Heart right ventricle (tissue), 16 donors: Measurements from ENCODE around the gene ABCD3. TPM values are rescaled to one million over a fixed set of nuclear protein-coding genes. Genes with fewer than 3 reads are reported as not detected.
A peak's percentile ranks its signal among the peaks of the same experiment; 100 is the strongest.

Experiments used
- ATAC-seq, 8 donors: fragments of 200-7000 bp; cut with Tn5 transposase; one replicate each; pipeline ENCODE4 v1.9.1; 2020; ENCODE audit warnings: mild to moderate bottlenecking in 8 of 8, moderate library complexity in 8 of 8, moderate number of reproducible peaks in 1 of 8
- DNase-seq, 2 donors: peaks; one replicate each; pipeline ENCODE4 v3.0.0-alpha.2; 2020
- H3K27ac ChIP-seq, 10 donors: fragments of 200-600 bp; sonication (generic) in 2 of 10; one replicate each; pipeline versions ENCODE4 v1.5.0 to v1.8.0; 2020 to 2022; ENCODE audit warnings: mild to moderate bottlenecking in 3 of 10
- H3K27me3 ChIP-seq, 7 donors: fragments of 200-600 bp; one replicate each; pipeline ENCODE4 v1.8.0; 2021 to 2022; ENCODE audit warnings: mild to moderate bottlenecking in 2 of 7
- H3K36me3 ChIP-seq, 9 donors: fragments of 200-600 bp; sonication (generic) in 1 of 9; one replicate each; pipeline versions ENCODE4 v1.5.0 to v1.8.0; 2020 to 2022; ENCODE audit warnings: mild to moderate bottlenecking in 2 of 9
- H3K4me1 ChIP-seq, 9 donors: fragments of 200-600 bp; sonication (generic) in 1 of 9; one replicate each; pipeline versions ENCODE4 v1.5.0 to v1.8.0; 2020 to 2022; ENCODE audit warnings: mild to moderate bottlenecking in 4 of 9
- H3K4me3 ChIP-seq, 10 donors: fragments of 200-600 bp; sonication (generic) in 2 of 10; one replicate each; pipeline versions ENCODE4 v1.5.0 to v1.8.0; 2020 to 2022; ENCODE audit warnings: mild to moderate bottlenecking in 7 of 10, moderate library complexity in 2 of 10
- H3K9me3 ChIP-seq, 11 donors: fragments of 200-600 bp in 10 of 11; sonication (generic) in 2 of 11; one replicate each; pipeline versions ENCODE4 v1.5.0 to v1.8.0; 2013 to 2022; ENCODE audit warnings: mild to moderate bottlenecking in 2 of 11, control low read depth in 1 of 11, moderate library complexity in 1 of 11
- WGBS, 2 donors: extraction: QIAGEN DNeasy Blood & Tissue Kit; methylation state at CpG; one replicate each; pipeline ENCODE4 v1.1.7; 2013; ENCODE audit warnings: inconsistent platforms in 1 of 2; 5-methylcytosine and 5-hydroxymethylcytosine counted together
- intact Hi-C, 10 donors: fragments of 100-400 bp; cut with DNase I; formaldehyde crosslinking; loops; one replicate each; pipeline versions ENCODE4 v1.11.1 to v1.14.2; 2022
- polyA plus RNA-seq, 2 donors: library from polyadenylated mRNA; stranded (reverse); fragments of 200-250 nt; gene quantifications; one replicate each; pipeline ENCODE4 v1.2.3, GENCODE V29; 2013
- total RNA-seq, 10 donors: library from RNA; stranded (reverse); fragmentation: NEBNext Ultra II Directional in 3 of 10; extraction: Animal tissue kit (Norgen Biotek cat#: 25700) in 3 of 10; gene quantifications; one replicate each; pipeline versions ENCODE4 v1.2.1 to v1.2.4, GENCODE V29; 2021 to 2023
- TF ChIP-seq, protein P1 (sequence below), 9 donors: fragments of 200-600 bp; sonication (generic) in 2 of 9; IDR thresholded peaks; one replicate each; pipeline versions ENCODE4 v1.5.0 to v1.8.0; 2021 to 2022; ENCODE audit warnings: antibody characterized with exemption in 9 of 9, mild to moderate bottlenecking in 5 of 9, moderate library complexity in 1 of 9
- donor health status: Arrhythmogenic right ventricular cardiomyopathy.
- donor health status: ischemic (EF 13 %, LVEDD 7.1; RV severe dilation, severe dysfunction).
- donor health status: healthy with polysubstance abuse.
- donor health status: DM: no; HTN: yes; CAD: no.
- donor health status: DM: no; HTN: no; CAD: no.
- donor health status: ischemic (EF 25% LVEDD 6.9; RV normal size, moderate dysfunction).
- donor health status: ischemic (EF 25% LVEDD 5.7; RV mildly dilated, moderate dysfunction).
- donor health status: healthy.
- donor health status: DM: yes; HTN: yes; CAD: no.
- donor health status: Ischemic cardiomyopathy.
- donor health status: ischemic (EF 35%, LVEDD 5.7; RV mildly dilated, moderate dysfunction).
- donor health status: nonischemic (EF 11% LVEDD 7.7; RV severe dilation, severe dysfunction).
- donor health status: DM: yes; HTN: yes; CAD: no.
- donor health status: PGD.
- donor health status: ischemic (EF 29% LVEDD 5.4; RV normal size, mild dysfunction).
- donor health status: nonischemic (EF 23%, LVEDD 6.1; RV moderate dilation, normal function).

Gene ABCD3
- total and polyA plus RNA-seq, 12 donors = 22.2 to 90.0 (median 59.1) TPM

GRCh38 chr1:94530373-94530878 lies 112.2 kb downstream of the ABCD3 start:
- 78 to 82% methylated on average over 4 of the region's 4 CpGs for WGBS, 2 donors
- intact Hi-C loops = loop anchor here in 1 of 10 donors (10.0 kb wide), 1 partner anchor 124 kb away; no protein-coding TSS in a partner anchor
- Histone ChIP-seq H3K27ac (no peak overlapping the region), H3K4me1 (peaks cover 0 to 36% (median 14%) of the 10 kb centered on the region in 9 donors), H3K9me3 (no peaks in the 10 kb centered on the region), H3K4me3 (no peak overlapping the region), H3K36me3 (peaks cover 0 to 61% (median 9%) of the 10 kb centered on the region in 9 donors), H3K27me3 (no peaks in the 10 kb centered on the region)
- TF ChIP-seq, protein P1, sequence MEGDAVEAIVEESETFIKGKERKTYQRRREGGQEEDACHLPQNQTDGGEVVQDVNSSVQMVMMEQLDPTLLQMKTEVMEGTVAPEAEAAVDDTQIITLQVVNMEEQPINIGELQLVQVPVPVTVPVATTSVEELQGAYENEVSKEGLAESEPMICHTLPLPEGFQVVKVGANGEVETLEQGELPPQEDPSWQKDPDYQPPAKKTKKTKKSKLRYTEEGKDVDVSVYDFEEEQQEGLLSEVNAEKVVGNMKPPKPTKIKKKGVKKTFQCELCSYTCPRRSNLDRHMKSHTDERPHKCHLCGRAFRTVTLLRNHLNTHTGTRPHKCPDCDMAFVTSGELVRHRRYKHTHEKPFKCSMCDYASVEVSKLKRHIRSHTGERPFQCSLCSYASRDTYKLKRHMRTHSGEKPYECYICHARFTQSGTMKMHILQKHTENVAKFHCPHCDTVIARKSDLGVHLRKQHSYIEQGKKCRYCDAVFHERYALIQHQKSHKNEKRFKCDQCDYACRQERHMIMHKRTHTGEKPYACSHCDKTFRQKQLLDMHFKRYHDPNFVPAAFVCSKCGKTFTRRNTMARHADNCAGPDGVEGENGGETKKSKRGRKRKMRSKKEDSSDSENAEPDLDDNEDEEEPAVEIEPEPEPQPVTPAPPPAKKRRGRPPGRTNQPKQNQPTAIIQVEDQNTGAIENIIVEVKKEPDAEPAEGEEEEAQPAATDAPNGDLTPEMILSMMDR (IDR thresholded peaks at IDR 0.05) = no peak
- DNase-seq (no peak), ATAC-seq (no peak)

- WGBS, 2 donors = 89% methylated on average over 6 of the region's 6 CpGs
- peaks cover 0 to 72% (median 9%) of the 10 kb centered on the region in 9 donors for H3K36me3 ChIP-seq
- H3K9me3 ChIP-seq = no peaks in the 10 kb centered on the region
- DNase-seq = no peak
- intact Hi-C loops = loop anchor here in 1 of 10 donors (10.0 kb wide), 1 partner anchor 123 kb away; no protein-coding TSS in a partner anchor
- H3K27me3 ChIP-seq = no peaks in the 10 kb centered on the region
- TF ChIP-seq, protein P1 (IDR thresholded peaks at IDR 0.05) = no peak
- peak overlapping the region in 2 of 10 donors; percentile 30 to 58 for H3K27ac ChIP-seq
- H3K4me3 ChIP-seq = no peak overlapping the region
- peaks cover 0 to 48% (median 16%) of the 10 kb centered on the region in 9 donors for H3K4me1 ChIP-seq
- no peak for ATAC-seq
These were observed 113.5 kb downstream of the ABCD3 start for GRCh38 chr1:94531664-94532063.

- no peaks in the 10 kb centered on the region for H3K27me3 ChIP-seq
- peaks cover 0 to 72% (median 9%) of the 10 kb centered on the region in 9 donors for H3K36me3 ChIP-seq
- no peaks in the 10 kb centered on the region for H3K9me3 ChIP-seq
- peak overlapping the region in 3 of 10 donors; percentile 3 to 58 (median 30) for H3K27ac ChIP-seq
- DNase-seq = no peak
- H3K4me1 ChIP-seq = peaks cover 0 to 53% (median 19%) of the 10 kb centered on the region in 9 donors
- no peak for ATAC-seq
- WGBS, 2 donors = 66 to 74% methylated on average over 3 of the region's 3 CpGs
- intact Hi-C loops = loop anchor here in 1 of 10 donors (10.0 kb wide), 1 partner anchor 123 kb away; no protein-coding TSS in a partner anchor
- TF ChIP-seq, protein P1 (IDR thresholded peaks at IDR 0.05) = peak in 2 of 9 donors; percentile 14 to 17
- H3K4me3 ChIP-seq = no peak overlapping the region
These were observed 113.9 kb downstream of the ABCD3 start for GRCh38 chr1:94532077-94532476.

DNA sequence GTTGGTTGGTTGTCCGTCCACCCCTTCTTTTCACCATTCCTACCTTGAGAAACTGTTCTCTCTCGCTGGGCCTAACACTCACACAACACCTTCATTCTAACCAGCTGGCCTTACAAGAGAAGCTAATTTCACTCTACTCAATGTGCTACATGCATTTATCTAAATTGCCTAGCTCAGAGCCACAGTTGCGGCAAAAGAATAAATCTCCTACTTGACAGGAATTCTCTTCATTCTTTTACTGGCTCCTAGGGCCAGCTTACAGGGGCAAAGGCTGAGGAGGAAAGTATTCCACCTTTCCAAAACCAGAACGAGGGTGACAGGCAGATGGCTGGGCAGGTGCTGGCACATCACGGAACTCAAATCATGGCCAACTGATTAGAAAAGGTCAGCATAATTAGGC lies 116.9 kb downstream of the ABCD3 start:
- H3K27me3 ChIP-seq = no peaks in the 10 kb centered on the region
- peaks cover 0 to 65% (median 14%) of the 10 kb centered on the region in 9 donors for H3K36me3 ChIP-seq
- TF ChIP-seq, protein P1 (IDR thresholded peaks at IDR 0.05) = no peak
- H3K4me3 ChIP-seq = peak overlapping the region in 1 of 10 donors; percentile 26
- ATAC-seq (peak in 4 of 8 donors; percentile 31 to 40 (median 34)), DNase-seq (no peak)
- H3K4me1 ChIP-seq = peaks cover 0 to 46% (median 15%) of the 10 kb centered on the region in 9 donors
- 56 to 65% methylated on average over 5 of the region's 5 CpGs for WGBS, 2 donors
- H3K27ac ChIP-seq = peak overlapping the region in 8 of 10 donors; percentile 25 to 95 (median 56)
- no peaks in the 10 kb centered on the region for H3K9me3 ChIP-seq
- intact Hi-C loops = loop anchor here in 4 of 10 donors (5.0 to 10.0 kb wide), 3 partner anchors 62 to 267 kb away; no protein-coding TSS in a partner anchor
